HCT116 (cell line): ENCODE results near the gene KCNK18. TPM values are rescaled to one million over a fixed set of nuclear protein-coding genes. Genes with fewer than 3 reads are reported as not detected.

ENCODE experiments used
- ATAC-seq: fragments of 200-7000 bp; cut with Tn5 transposase; 2 replicates; pipeline ENCODE4 v1.9.1; 2020; ENCODE audit warnings: mild to moderate bottlenecking, moderate library complexity
- BruUV-seq: library from RNA; stranded (reverse); fragments of 400-500 nt; replicated peaks from 2 replicates; lab custom pipeline; 2021; lab: Mats Ljungman, UMichigan
- CTCF ChIA-PET: fragments of 300-600 bp; sonication (Branson Sonifier 250); formaldehyde crosslinking; loops from one replicate; lab custom pipeline; 2021; ENCODE audit warnings: antibody characterized with exemption; lab: Charles Lee
- POLR2A ChIA-PET: fragments of 300-600, 350-600 bp; sonication (Branson Sonifier 250); formaldehyde crosslinking; loops from one replicate; lab custom pipeline; 2021; ENCODE audit warnings: antibody characterized with exemption; lab: Charles Lee
- RAD21 ChIA-PET, 2 experiments: fragments of 300-600 bp; sonication (Branson Sonifier 250); formaldehyde crosslinking; loops; one replicate each; lab custom pipeline; 2023; ENCODE audit warnings: low total read pairs in 2 of 2; ENCODE audit not compliant: uncharacterized antibody in 2 of 2, unreplicated experiment in 2 of 2, low non-redundant PET in 1 of 2; lab: Charles Lee
- DNase-seq: peaks from one replicate; pipeline ENCODE4 v3.0.0-alpha.2; 2010; ENCODE audit warnings: low read depth, low spot score
- H2AFZ ChIP-seq: fragments of 200-600 bp; shearing (Covaris generic), sonication (generic); 2 replicates; pipeline ENCODE4 v1.6.1; 2017; ENCODE audit warnings: low read depth, mixed run types, mixed read lengths, antibody characterized with exemption, low read length; ENCODE audit not compliant: poor library complexity, severe bottlenecking
- H3K27ac ChIP-seq: 2 replicates; pipeline ENCODE4 v1.5.1; 2012; ENCODE audit warnings: low read depth, low read length
- H3K27me3 ChIP-seq: fragments of 200-600 bp; sonication (generic); 2 replicates; pipeline ENCODE4 v1.6.1; 2016; ENCODE audit warnings: mixed run types, low read length, mixed read lengths; ENCODE audit not compliant: insufficient read depth
- H3K36me3 ChIP-seq, 2 experiments: fragments of 200-500 bp in 1 of 2; fragments of 200-600 bp in 1 of 2; sonication (Bioruptor generic) in 1 of 2; sonication (generic) in 1 of 2; 2 replicates each; pipeline versions ENCODE4 v1.5.1 to v1.6.1; 2014 to 2016; ENCODE audit warnings: low read length in 2 of 2, inconsistent platforms in 1 of 2, mixed read lengths in 1 of 2, mixed run types in 1 of 2; ENCODE audit not compliant: insufficient read depth in 2 of 2, control insufficient read depth in 1 of 2
- H3K4me1 ChIP-seq, 2 experiments: fragments of 200-600 bp in 1 of 2; sonication (generic) in 1 of 2; 2 replicates each; pipeline versions ENCODE4 v1.5.1 to v1.6.1; 2012 to 2017; ENCODE audit warnings: low read length in 2 of 2, inconsistent platforms in 1 of 2, mild to moderate bottlenecking in 1 of 2, mixed read lengths in 1 of 2, mixed run types in 1 of 2, moderate library complexity in 1 of 2; ENCODE audit not compliant: insufficient read depth in 2 of 2, control insufficient read depth in 1 of 2
- H3K4me2 ChIP-seq: fragments of 200-600 bp; sonication (generic); 2 replicates; pipeline ENCODE4 v1.6.1; 2017; ENCODE audit warnings: mixed run types, low read length, mixed read lengths
- H3K4me3 ChIP-seq, 2 experiments: fragments of 200-600 bp in 1 of 2; sonication (generic) in 1 of 2; replicated peaks in 1 of 2; 2 replicates each; pipeline ENCODE4 v1.5.1; 2011 to 2016; ENCODE audit warnings: low read length in 2 of 2, control low read depth in 1 of 2, low read depth in 1 of 2, mild to moderate bottlenecking in 1 of 2, mixed read lengths in 1 of 2, mixed run types in 1 of 2
- H3K79me2 ChIP-seq: fragments of 200-600 bp; sonication (generic); 2 replicates; pipeline ENCODE4 v1.6.1; 2017; ENCODE audit warnings: mild to moderate bottlenecking, mixed run types, low read length, moderate library complexity, mixed read lengths; ENCODE audit not compliant: insufficient read depth
- H3K9ac ChIP-seq: fragments of 200-600 bp; sonication (generic); 2 replicates; pipeline ENCODE4 v1.6.1; 2016; ENCODE audit warnings: low read length, mixed read lengths
- H3K9me2 ChIP-seq: fragments of 200-600 bp; sonication (generic), shearing (Covaris generic); 2 replicates; pipeline ENCODE4 v1.6.1; 2017; ENCODE audit warnings: mixed run types, mild to moderate bottlenecking, moderate library complexity; ENCODE audit not compliant: insufficient read depth
- H3K9me3 ChIP-seq, 2 experiments: fragments of 200-500 bp in 1 of 2; fragments of 200-600 bp in 1 of 2; sonication (Bioruptor generic) in 1 of 2; sonication (generic) in 1 of 2; 2 replicates each; pipeline ENCODE4 v1.6.1; 2014 to 2017; ENCODE audit warnings: low read length in 2 of 2, mixed read lengths in 2 of 2, inconsistent platforms in 1 of 2, low read depth in 1 of 2, mild to moderate bottlenecking in 1 of 2, mixed run types in 1 of 2, moderate library complexity in 1 of 2; ENCODE audit not compliant: control insufficient read depth in 1 of 2, insufficient read depth in 1 of 2
- H4K20me1 ChIP-seq: fragments of 200-600 bp; sonication (generic), shearing (Covaris generic); 2 replicates; pipeline ENCODE4 v1.6.1; 2017; ENCODE audit warnings: mixed run types, mild to moderate bottlenecking, moderate library complexity; ENCODE audit not compliant: insufficient read depth
- CBX3 ChIP-seq: IDR thresholded peaks from 2 replicates; pipeline ENCODE4 v1.6.1; 2012; ENCODE audit warnings: low read depth
- EZH2 ChIP-seq: fragments of 200-600 bp; sonication (generic); IDR thresholded peaks from 2 replicates; pipeline ENCODE4 v1.6.1; 2017; ENCODE audit warnings: antibody characterized with exemption, mixed run types
- SIN3A ChIP-seq: IDR thresholded peaks from 2 replicates; pipeline ENCODE4 v1.6.1; 2012; ENCODE audit warnings: low read depth
- ZNF274 ChIP-seq: fragments of 200-500 bp; sonication (Bioruptor generic); IDR thresholded peaks from 2 replicates; pipeline ENCODE4 v1.6.1; 2014; ENCODE audit warnings: mild to moderate bottlenecking, low read depth, low read length, inconsistent platforms
- intact Hi-C: fragments of 100-400 bp; cut with micrococcal nuclease; formaldehyde crosslinking; loops from 2 replicates; pipeline ENCODE4 v1.10.0; 2022
- total RNA-seq: library from RNA; stranded (reverse); gene quantifications from one replicate; pipeline ENCODE4 v1.2.1, GENCODE V29; 2021; ENCODE audit not compliant: unreplicated experiment
- TF ChIP-seq, protein P1 (sequence below): IDR thresholded peaks from 2 replicates; pipeline ENCODE4 v1.6.1; 2012
- TF ChIP-seq, protein P2 (sequence below): IDR thresholded peaks from 2 replicates; pipeline ENCODE4 v1.6.1; 2011; ENCODE audit warnings: mild to moderate bottlenecking, low read length, moderate library complexity; ENCODE audit not compliant: insufficient replicate concordance; ENCODE audit errors: extremely low read depth
- TF ChIP-seq, protein P3 (sequence below): IDR thresholded peaks from 2 replicates; pipeline ENCODE4 v1.6.1; 2012; ENCODE audit warnings: low read depth

KCNK18 gene
- total RNA-seq, 1 experiment from 2014 or later: not detected

DNA sequence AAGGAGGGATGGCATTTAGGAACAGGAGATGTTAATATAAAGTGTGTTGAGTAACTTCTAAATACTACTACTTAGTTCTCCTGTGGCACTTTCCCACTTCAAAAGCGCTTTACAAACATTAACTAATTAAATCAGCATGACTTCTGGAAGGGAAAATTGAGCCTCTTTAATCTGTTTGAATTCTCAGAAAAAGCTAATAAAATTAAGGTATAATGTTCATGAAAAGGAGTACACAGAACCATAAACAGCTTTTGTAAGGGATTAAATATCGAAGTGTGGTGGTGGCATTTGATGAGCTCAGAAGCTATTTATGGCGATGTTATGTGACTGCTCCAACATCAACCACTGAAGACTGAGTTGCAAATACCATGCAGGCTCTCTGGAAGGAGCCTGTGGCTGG is 49.0 kb upstream of the KCNK18 start:
- ChIA-PET POLR2A (no interaction called here), CTCF (no interaction called here), RAD21 (no interaction called here)
- Histone ChIP-seq H3K9me3 (no peaks in the 10 kb centered on the region), H3K27ac (no peak overlapping the region), H3K79me2 (no peaks in the 10 kb centered on the region), H3K4me2 (no peak overlapping the region), H3K9me2 (no peaks in the 10 kb centered on the region), H3K9ac (no peak overlapping the region), H3K36me3 (no peaks in the 10 kb centered on the region), H2AFZ (no peak overlapping the region), H4K20me1 (no peaks in the 10 kb centered on the region), H3K4me3 (no peak overlapping the region), H3K4me1 (no peaks in the 10 kb centered on the region), H3K27me3 (peaks cover 44% of the 10 kb centered on the region)
- BruUV-seq: no TSS peak
- ATAC-seq (no peak), DNase-seq (no peak)
- intact Hi-C loops: no loop called here
- TF ChIP-seq CBX3 (no peak), ZNF274 (no peak), EZH2 (no peak), SIN3A (no peak)
- TF ChIP-seq, protein P1, sequence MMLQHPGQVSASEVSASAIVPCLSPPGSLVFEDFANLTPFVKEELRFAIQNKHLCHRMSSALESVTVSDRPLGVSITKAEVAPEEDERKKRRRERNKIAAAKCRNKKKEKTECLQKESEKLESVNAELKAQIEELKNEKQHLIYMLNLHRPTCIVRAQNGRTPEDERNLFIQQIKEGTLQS: no peak
- TF ChIP-seq, protein P2, sequence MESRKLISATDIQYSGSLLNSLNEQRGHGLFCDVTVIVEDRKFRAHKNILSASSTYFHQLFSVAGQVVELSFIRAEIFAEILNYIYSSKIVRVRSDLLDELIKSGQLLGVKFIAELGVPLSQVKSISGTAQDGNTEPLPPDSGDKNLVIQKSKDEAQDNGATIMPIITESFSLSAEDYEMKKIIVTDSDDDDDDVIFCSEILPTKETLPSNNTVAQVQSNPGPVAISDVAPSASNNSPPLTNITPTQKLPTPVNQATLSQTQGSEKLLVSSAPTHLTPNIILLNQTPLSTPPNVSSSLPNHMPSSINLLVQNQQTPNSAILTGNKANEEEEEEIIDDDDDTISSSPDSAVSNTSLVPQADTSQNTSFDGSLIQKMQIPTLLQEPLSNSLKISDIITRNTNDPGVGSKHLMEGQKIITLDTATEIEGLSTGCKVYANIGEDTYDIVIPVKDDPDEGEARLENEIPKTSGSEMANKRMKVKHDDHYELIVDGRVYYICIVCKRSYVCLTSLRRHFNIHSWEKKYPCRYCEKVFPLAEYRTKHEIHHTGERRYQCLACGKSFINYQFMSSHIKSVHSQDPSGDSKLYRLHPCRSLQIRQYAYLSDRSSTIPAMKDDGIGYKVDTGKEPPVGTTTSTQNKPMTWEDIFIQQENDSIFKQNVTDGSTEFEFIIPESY: no peak
- TF ChIP-seq, protein P3, sequence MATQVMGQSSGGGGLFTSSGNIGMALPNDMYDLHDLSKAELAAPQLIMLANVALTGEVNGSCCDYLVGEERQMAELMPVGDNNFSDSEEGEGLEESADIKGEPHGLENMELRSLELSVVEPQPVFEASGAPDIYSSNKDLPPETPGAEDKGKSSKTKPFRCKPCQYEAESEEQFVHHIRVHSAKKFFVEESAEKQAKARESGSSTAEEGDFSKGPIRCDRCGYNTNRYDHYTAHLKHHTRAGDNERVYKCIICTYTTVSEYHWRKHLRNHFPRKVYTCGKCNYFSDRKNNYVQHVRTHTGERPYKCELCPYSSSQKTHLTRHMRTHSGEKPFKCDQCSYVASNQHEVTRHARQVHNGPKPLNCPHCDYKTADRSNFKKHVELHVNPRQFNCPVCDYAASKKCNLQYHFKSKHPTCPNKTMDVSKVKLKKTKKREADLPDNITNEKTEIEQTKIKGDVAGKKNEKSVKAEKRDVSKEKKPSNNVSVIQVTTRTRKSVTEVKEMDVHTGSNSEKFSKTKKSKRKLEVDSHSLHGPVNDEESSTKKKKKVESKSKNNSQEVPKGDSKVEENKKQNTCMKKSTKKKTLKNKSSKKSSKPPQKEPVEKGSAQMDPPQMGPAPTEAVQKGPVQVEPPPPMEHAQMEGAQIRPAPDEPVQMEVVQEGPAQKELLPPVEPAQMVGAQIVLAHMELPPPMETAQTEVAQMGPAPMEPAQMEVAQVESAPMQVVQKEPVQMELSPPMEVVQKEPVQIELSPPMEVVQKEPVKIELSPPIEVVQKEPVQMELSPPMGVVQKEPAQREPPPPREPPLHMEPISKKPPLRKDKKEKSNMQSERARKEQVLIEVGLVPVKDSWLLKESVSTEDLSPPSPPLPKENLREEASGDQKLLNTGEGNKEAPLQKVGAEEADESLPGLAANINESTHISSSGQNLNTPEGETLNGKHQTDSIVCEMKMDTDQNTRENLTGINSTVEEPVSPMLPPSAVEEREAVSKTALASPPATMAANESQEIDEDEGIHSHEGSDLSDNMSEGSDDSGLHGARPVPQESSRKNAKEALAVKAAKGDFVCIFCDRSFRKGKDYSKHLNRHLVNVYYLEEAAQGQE: no peak
